ENCODE results near the gene ACACB.

GRCh38 chr12:109278912-109279311 is 162.5 kb downstream of the ACACB start:
- TF ChIP-seq, protein P1, sequence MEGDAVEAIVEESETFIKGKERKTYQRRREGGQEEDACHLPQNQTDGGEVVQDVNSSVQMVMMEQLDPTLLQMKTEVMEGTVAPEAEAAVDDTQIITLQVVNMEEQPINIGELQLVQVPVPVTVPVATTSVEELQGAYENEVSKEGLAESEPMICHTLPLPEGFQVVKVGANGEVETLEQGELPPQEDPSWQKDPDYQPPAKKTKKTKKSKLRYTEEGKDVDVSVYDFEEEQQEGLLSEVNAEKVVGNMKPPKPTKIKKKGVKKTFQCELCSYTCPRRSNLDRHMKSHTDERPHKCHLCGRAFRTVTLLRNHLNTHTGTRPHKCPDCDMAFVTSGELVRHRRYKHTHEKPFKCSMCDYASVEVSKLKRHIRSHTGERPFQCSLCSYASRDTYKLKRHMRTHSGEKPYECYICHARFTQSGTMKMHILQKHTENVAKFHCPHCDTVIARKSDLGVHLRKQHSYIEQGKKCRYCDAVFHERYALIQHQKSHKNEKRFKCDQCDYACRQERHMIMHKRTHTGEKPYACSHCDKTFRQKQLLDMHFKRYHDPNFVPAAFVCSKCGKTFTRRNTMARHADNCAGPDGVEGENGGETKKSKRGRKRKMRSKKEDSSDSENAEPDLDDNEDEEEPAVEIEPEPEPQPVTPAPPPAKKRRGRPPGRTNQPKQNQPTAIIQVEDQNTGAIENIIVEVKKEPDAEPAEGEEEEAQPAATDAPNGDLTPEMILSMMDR (IDR thresholded peaks at IDR 0.05) = no peak
- TF ChIP-seq, protein P2, sequence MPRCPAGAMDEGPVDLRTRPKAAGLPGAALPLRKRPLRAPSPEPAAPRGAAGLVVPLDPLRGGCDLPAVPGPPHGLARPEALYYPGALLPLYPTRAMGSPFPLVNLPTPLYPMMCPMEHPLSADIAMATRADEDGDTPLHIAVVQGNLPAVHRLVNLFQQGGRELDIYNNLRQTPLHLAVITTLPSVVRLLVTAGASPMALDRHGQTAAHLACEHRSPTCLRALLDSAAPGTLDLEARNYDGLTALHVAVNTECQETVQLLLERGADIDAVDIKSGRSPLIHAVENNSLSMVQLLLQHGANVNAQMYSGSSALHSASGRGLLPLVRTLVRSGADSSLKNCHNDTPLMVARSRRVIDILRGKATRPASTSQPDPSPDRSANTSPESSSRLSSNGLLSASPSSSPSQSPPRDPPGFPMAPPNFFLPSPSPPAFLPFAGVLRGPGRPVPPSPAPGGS (IDR thresholded peaks at IDR 0.05) = no peak
- TF ChIP-seq NR3C1 (IDR thresholded peaks at IDR 0.05) (no peak), CHD4 (IDR thresholded peaks at IDR 0.05; ENCODE audit: borderline replicate concordance) (no peak), PHF8 (IDR thresholded peaks at IDR 0.05; ENCODE audit: borderline replicate concordance, low read depth) (no peak), JUNB (IDR thresholded peaks at IDR 0.05) (no peak), MYC (IDR thresholded peaks at IDR 0.05; ENCODE audit: borderline replicate concordance, low read length) (no peak), FOSL2 (IDR thresholded peaks at IDR 0.05) (no peak), FOSL2 (CRISPR knock-in tag; IDR thresholded peaks at IDR 0.05) (no peak)
